Liver (tissue), 3 donors: ENCODE measurements around the gene MCF2L.

Source experiments
- TAF1 ChIP-seq: conservative IDR thresholded peaks from 2 replicates; pipeline ENCODE4 v1.6.1; 2016; ENCODE audit warnings: antibody characterized with exemption, mild to moderate bottlenecking
- TF ChIP-seq, protein P1 (sequence below): fragments of 150-350 bp; IDR thresholded peaks from 2 replicates; pipeline ENCODE4 v1.5.1; 2017; ENCODE audit warnings: improper control_type of control experiment, low read depth, low read length; ENCODE audit not compliant: missing input control
- donor health status: healthy.
- donor health status: healthy.

DNA sequence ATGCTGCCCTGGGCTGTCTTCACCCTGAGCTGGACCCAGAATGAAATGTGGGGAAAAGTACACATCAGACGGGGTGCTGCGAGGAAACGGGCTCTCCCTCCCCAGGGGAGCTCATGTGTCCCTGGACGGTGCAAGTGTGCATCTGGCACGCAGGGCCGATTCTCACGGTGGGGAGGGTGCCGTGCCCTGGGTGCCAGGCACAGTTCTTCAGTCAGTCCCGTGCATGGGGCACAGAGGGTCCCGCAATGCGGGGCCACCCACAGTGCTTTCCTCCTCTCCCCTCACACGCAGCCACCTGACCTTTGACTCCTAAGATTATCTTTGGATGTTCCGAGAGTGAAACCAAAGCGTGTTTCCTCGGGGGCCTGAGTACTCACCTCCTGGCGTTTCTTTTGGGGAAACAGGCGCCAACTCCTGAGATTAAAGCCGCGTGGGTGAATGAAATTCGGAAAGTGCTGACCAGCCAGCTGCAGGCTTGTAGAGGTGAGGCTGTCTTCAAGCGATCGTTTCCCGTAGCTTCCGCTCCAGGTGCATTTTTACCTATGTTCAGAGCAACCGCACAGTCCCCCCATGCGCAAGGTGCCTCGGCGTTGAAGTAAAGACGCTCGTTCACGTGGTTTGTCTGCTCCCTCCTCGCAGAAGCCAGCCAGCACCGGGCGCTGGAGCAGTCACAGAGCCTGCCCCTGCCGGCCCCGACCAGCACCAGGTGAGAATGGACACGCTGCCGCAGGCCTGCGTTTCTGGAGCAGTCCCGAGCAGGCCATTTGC is 119.1 kb downstream of the MCF2L start:
- TF ChIP-seq, protein P1, sequence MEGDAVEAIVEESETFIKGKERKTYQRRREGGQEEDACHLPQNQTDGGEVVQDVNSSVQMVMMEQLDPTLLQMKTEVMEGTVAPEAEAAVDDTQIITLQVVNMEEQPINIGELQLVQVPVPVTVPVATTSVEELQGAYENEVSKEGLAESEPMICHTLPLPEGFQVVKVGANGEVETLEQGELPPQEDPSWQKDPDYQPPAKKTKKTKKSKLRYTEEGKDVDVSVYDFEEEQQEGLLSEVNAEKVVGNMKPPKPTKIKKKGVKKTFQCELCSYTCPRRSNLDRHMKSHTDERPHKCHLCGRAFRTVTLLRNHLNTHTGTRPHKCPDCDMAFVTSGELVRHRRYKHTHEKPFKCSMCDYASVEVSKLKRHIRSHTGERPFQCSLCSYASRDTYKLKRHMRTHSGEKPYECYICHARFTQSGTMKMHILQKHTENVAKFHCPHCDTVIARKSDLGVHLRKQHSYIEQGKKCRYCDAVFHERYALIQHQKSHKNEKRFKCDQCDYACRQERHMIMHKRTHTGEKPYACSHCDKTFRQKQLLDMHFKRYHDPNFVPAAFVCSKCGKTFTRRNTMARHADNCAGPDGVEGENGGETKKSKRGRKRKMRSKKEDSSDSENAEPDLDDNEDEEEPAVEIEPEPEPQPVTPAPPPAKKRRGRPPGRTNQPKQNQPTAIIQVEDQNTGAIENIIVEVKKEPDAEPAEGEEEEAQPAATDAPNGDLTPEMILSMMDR: no peak
- TF ChIP-seq TAF1: no peak
